Measurements from ENCODE around the gene IMMP2L. TPM values are rescaled to one million over a fixed set of nuclear protein-coding genes. Genes with fewer than 3 reads are reported as not detected.

The IMMP2L gene
- polyA plus RNA-seq, 2 of the 4 experiments (the other 2 are of a cell fraction): 16.1 to 23.8 TPM

DNA sequence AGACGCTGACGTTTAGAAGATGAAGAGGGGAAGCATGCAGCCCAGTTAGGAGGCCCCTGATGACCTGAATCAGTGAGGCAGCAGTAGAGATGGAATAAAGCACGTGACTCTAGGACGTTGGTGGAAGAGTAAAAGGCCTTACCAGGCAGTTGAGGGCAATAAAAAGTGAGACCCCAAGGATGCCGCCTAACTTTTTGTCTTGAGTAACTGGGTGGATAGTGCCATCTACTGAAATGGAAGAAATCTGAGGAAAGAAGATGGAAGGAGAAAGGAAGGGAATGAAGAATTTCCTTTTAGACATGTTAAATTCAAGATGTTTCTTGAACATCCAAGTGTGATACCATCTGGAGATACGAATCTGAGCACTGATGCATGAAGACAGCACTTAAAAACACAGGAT lies 691.4 kb downstream of the IMMP2L start:
- WGBS (ENCODE audit: missing lambda C conversion rate): 58% methylated on average over 6 of the region's 6 CpGs
- POLR2A ChIA-PET: no interaction called here
- no peak overlapping the region for H3K4me2 ChIP-seq
- DNase-seq (ENCODE audit: low read depth in 1 of 2, low spot score in 1 of 2): no peak
- H3K4me3 ChIP-seq: no peak overlapping the region
- no peak for FAIRE-seq
- no peaks in the 10 kb centered on the region for H3K9me3 ChIP-seq
- no peak overlapping the region for H3K27ac ChIP-seq
- CTCF ChIA-PET: no interaction called here
- ATAC-seq: no peak
- TF ChIP-seq, protein P1, sequence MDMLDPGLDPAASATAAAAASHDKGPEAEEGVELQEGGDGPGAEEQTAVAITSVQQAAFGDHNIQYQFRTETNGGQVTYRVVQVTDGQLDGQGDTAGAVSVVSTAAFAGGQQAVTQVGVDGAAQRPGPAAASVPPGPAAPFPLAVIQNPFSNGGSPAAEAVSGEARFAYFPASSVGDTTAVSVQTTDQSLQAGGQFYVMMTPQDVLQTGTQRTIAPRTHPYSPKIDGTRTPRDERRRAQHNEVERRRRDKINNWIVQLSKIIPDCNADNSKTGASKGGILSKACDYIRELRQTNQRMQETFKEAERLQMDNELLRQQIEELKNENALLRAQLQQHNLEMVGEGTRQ (IDR thresholded peaks at IDR 0.05): no peak
- peak in 1 of 2 experiments; percentile 9; a peak in 1 of 5 replicates for TF ChIP-seq RAD21 (conservative IDR thresholded peaks at IDR 0.05 in 1 of 2, IDR thresholded peaks at IDR 0.05 in 1 of 2)
- H3K4me1 ChIP-seq: no peaks in the 10 kb centered on the region

DNA sequence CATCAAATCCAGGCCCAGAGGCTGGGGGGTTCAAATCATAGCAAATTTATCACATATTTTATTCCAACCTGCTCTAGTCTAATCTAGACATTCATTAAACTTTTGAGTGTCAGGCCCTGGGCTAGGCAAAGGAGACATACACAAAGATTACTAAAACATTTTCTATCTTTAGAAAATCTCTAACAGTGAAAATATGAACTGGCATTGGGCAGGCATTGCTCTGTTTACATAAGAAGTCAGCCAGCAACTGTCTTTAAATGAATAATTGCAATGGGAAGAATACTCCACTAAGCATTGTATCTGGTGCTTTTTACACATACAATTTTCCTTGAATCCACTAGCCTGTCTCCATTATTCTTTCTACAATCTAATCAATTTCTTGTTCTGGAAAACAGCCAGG lies 693.8 kb downstream of the IMMP2L start:
- ATAC-seq: no peak
- Histone ChIP-seq H3K4me1 (no peaks in the 10 kb centered on the region), H3K4me2 (no peak overlapping the region), H3K27ac (no peak overlapping the region), H3K4me3 (no peak overlapping the region), H3K9me3 (no peaks in the 10 kb centered on the region)
- no peak for DNase-seq (ENCODE audit: low read depth in 1 of 2, low spot score in 1 of 2)
- TF ChIP-seq JUNB (IDR thresholded peaks at IDR 0.05): no peak
- TF ChIP-seq EP300 (IDR thresholded peaks at IDR 0.05): no peak
- no peak for TF ChIP-seq RFX5 (IDR thresholded peaks at IDR 0.05)
- TF ChIP-seq HOXB13 (CRISPR knock-in tag; IDR thresholded peaks at IDR 0.05; ENCODE audit: low read depth): no peak
- no peak for TF ChIP-seq NFE2L2 (conservative IDR thresholded peaks at IDR 0.05; ENCODE audit: low read length)
- TF ChIP-seq, protein P2, sequence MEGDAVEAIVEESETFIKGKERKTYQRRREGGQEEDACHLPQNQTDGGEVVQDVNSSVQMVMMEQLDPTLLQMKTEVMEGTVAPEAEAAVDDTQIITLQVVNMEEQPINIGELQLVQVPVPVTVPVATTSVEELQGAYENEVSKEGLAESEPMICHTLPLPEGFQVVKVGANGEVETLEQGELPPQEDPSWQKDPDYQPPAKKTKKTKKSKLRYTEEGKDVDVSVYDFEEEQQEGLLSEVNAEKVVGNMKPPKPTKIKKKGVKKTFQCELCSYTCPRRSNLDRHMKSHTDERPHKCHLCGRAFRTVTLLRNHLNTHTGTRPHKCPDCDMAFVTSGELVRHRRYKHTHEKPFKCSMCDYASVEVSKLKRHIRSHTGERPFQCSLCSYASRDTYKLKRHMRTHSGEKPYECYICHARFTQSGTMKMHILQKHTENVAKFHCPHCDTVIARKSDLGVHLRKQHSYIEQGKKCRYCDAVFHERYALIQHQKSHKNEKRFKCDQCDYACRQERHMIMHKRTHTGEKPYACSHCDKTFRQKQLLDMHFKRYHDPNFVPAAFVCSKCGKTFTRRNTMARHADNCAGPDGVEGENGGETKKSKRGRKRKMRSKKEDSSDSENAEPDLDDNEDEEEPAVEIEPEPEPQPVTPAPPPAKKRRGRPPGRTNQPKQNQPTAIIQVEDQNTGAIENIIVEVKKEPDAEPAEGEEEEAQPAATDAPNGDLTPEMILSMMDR (IDR thresholded peaks at IDR 0.05): no peak
- TF ChIP-seq, protein P3, sequence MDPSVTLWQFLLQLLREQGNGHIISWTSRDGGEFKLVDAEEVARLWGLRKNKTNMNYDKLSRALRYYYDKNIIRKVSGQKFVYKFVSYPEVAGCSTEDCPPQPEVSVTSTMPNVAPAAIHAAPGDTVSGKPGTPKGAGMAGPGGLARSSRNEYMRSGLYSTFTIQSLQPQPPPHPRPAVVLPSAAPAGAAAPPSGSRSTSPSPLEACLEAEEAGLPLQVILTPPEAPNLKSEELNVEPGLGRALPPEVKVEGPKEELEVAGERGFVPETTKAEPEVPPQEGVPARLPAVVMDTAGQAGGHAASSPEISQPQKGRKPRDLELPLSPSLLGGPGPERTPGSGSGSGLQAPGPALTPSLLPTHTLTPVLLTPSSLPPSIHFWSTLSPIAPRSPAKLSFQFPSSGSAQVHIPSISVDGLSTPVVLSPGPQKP (IDR thresholded peaks at IDR 0.05; ENCODE audit: low read depth, low read length): no peak
- TF ChIP-seq, protein P4, sequence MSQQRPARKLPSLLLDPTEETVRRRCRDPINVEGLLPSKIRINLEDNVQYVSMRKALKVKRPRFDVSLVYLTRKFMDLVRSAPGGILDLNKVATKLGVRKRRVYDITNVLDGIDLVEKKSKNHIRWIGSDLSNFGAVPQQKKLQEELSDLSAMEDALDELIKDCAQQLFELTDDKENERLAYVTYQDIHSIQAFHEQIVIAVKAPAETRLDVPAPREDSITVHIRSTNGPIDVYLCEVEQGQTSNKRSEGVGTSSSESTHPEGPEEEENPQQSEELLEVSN (IDR thresholded peaks at IDR 0.05; ENCODE audit: borderline replicate concordance, low read depth): no peak
- TF ChIP-seq, protein P5, sequence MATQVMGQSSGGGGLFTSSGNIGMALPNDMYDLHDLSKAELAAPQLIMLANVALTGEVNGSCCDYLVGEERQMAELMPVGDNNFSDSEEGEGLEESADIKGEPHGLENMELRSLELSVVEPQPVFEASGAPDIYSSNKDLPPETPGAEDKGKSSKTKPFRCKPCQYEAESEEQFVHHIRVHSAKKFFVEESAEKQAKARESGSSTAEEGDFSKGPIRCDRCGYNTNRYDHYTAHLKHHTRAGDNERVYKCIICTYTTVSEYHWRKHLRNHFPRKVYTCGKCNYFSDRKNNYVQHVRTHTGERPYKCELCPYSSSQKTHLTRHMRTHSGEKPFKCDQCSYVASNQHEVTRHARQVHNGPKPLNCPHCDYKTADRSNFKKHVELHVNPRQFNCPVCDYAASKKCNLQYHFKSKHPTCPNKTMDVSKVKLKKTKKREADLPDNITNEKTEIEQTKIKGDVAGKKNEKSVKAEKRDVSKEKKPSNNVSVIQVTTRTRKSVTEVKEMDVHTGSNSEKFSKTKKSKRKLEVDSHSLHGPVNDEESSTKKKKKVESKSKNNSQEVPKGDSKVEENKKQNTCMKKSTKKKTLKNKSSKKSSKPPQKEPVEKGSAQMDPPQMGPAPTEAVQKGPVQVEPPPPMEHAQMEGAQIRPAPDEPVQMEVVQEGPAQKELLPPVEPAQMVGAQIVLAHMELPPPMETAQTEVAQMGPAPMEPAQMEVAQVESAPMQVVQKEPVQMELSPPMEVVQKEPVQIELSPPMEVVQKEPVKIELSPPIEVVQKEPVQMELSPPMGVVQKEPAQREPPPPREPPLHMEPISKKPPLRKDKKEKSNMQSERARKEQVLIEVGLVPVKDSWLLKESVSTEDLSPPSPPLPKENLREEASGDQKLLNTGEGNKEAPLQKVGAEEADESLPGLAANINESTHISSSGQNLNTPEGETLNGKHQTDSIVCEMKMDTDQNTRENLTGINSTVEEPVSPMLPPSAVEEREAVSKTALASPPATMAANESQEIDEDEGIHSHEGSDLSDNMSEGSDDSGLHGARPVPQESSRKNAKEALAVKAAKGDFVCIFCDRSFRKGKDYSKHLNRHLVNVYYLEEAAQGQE (IDR thresholded peaks at IDR 0.05): no peak
- TF ChIP-seq RNF2 (IDR thresholded peaks at IDR 0.05; ENCODE audit: borderline replicate concordance, low read depth): no peak
- TF ChIP-seq, protein P6, sequence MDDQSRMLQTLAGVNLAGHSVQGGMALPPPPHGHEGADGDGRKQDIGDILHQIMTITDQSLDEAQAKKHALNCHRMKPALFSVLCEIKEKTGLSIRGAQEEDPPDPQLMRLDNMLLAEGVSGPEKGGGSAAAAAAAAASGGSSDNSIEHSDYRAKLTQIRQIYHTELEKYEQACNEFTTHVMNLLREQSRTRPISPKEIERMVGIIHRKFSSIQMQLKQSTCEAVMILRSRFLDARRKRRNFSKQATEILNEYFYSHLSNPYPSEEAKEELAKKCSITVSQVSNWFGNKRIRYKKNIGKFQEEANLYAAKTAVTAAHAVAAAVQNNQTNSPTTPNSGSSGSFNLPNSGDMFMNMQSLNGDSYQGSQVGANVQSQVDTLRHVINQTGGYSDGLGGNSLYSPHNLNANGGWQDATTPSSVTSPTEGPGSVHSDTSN (IDR thresholded peaks at IDR 0.05): no peak
- TF ChIP-seq ESRRA (IDR thresholded peaks at IDR 0.05; ENCODE audit: borderline replicate concordance, low read length): no peak
- no peak for TF ChIP-seq CBX8 (IDR thresholded peaks at IDR 0.05)
- POLR2A ChIA-PET: no interaction called here
- no peak for FAIRE-seq
- CTCF ChIA-PET: no interaction called here

All from A549 (cell line).